Astrocyte of the spinal cord (primary cell): ENCODE results near the gene MAMDC2.

ENCODE experiments used
- DNase-seq: peaks from one replicate; pipeline ENCODE4 v3.0.0; 2011; ENCODE audit warnings: low read depth, low spot score
- H3K4me3 ChIP-seq: 2 replicates; pipeline ENCODE4 v1.5.1; 2011; ENCODE audit warnings: low read depth, mild to moderate bottlenecking, low read length, moderate library complexity
- in situ Hi-C: cut with HindIII; loops from 2 replicates; pipeline ENCODE4 v1.10.0; 2017; ENCODE audit warnings: low sequenced_read_pairs
- TF ChIP-seq, protein P1 (sequence below): IDR thresholded peaks from 2 replicates; pipeline ENCODE4 v1.5.1; 2012; ENCODE audit warnings: low read depth, mild to moderate bottlenecking, low read length, inconsistent platforms

Gene MAMDC2

DNA sequence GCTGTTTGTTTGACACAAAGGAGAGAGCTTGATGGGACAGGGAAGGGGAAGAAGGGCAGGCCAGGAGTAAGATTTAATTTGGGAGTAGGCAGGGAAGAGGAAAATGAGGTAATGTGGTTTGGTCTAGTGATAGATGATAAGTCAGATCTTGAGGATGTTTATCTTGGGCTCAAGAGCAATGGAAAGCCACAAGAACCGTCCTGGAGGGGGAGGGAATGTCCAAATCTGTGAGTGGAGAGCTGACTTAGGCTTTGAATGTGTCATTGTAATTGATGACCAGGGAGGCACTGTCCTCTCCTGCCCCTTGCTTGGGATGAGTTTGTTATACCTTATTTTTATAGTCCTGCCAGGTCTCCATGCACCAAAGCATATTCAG, 37.5 kb downstream of the MAMDC2 start:
- DNase-seq = peak; percentile 72
- no peak overlapping the region for H3K4me3 ChIP-seq
- in situ Hi-C loops = no loop called here
- TF ChIP-seq, protein P1, sequence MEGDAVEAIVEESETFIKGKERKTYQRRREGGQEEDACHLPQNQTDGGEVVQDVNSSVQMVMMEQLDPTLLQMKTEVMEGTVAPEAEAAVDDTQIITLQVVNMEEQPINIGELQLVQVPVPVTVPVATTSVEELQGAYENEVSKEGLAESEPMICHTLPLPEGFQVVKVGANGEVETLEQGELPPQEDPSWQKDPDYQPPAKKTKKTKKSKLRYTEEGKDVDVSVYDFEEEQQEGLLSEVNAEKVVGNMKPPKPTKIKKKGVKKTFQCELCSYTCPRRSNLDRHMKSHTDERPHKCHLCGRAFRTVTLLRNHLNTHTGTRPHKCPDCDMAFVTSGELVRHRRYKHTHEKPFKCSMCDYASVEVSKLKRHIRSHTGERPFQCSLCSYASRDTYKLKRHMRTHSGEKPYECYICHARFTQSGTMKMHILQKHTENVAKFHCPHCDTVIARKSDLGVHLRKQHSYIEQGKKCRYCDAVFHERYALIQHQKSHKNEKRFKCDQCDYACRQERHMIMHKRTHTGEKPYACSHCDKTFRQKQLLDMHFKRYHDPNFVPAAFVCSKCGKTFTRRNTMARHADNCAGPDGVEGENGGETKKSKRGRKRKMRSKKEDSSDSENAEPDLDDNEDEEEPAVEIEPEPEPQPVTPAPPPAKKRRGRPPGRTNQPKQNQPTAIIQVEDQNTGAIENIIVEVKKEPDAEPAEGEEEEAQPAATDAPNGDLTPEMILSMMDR = no peak

DNA sequence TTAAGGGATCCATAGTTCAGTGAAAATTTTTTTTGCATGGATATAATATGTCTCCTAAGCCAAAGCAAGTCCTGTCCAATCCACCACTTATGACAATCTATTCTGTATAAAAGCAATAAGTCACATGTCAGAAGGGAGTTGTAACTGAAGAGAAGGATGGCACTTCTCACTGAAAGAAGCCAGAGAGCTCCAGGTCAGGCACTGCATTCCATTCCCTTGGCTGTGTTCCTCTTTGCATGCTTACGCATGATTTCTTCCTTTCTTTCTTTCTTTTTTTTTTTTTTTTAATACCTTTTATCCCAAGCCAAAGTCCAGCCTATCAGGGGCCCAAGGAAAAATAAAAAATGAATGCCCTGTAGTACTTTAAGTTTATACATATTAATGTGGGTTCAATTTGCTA, 39.8 kb downstream of the MAMDC2 start:
- H3K4me3 ChIP-seq = no peak overlapping the region
- DNase-seq = no peak
- TF ChIP-seq, protein P1 = no peak
- in situ Hi-C loops = no loop called here

DNA sequence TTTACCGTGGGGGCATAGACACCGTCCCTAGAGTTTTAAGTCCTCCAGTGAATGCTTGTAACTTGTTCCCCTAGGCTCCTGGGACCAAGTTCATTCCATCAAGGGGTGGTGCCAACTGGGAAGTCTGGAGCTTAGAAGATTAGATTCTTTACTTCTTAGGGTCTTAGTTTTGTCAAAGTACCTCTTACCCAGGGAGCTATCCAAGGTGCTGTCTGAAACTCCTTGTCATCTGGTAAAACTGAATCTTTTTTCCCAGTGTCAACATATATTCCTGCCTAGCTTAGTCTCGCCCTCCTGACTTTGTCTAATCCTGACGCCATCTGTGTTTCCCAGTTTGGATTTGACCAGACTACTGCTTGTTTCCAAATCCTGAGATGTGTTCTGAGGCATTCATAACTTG, 41.6 kb downstream of the MAMDC2 start:
- in situ Hi-C loops = no loop called here
- peak; percentile 53 for DNase-seq
- TF ChIP-seq, protein P1 = no peak
- H3K4me3 ChIP-seq = no peak overlapping the region

DNA sequence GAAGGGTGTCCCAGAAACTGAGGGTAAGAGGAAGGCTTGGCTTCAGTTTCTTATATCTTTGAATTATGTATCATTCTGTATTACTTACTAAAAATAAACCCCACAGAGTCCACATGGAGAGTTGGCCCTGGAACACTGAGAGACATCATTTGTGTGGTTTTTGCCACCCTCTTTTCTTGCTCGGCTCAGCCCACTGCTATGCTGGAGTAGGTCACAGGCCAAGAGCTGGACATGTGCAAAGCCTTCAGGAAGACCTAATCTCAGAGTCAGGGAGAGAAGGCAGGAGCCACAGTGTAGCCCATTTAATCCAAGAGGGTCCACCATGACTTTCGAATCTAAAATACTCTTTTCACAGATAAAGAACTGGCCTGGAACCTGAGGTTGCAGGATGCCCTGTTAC, 47.5 kb downstream of the MAMDC2 start:
- in situ Hi-C loops = no loop called here
- no peak overlapping the region for H3K4me3 ChIP-seq
- no peak for DNase-seq
- TF ChIP-seq, protein P1 = no peak

DNA sequence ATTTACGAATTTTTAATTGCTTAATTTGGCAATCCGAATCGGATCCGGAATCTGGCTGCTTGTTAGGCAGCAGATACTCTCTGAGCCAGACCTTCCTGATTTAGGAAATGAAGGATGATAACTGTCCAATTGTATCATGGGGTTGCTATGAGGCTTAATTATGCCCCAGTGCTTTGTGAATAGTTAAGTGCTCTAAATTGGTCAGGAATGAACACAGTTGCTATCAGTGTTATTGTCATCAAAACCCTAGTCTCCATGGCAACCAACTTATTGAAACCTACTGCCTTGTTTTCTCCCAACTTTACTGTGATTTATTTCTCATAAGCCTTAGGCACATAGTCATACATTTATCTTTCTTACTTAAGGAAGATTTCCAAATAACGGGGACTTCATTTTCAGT, 47.9 kb downstream of the MAMDC2 start:
- in situ Hi-C loops = no loop called here
- DNase-seq = no peak
- TF ChIP-seq, protein P1 = no peak
- H3K4me3 ChIP-seq = no peak overlapping the region

DNA sequence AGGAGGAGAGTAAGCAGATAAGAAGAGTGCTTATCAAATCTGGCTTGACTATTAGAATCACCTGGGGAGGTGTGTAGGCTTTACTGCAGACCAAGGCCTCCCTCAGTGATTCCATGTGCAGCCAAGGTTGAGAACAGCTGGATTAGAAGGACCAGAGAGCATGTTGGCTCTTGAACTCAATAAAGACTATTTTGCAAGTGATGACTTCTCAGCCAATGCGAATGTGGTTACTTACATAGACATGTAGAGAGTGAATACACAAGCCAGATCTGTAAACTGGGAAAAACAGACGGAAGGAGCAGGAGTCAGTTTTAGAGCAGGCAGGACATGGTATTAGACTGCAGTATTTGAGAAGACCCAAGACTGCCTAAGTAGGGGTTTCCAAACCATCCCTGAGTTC, 48.5 kb downstream of the MAMDC2 start:
- TF ChIP-seq, protein P1 = no peak
- no peak overlapping the region for H3K4me3 ChIP-seq
- in situ Hi-C loops = no loop called here
- DNase-seq = no peak

DNA sequence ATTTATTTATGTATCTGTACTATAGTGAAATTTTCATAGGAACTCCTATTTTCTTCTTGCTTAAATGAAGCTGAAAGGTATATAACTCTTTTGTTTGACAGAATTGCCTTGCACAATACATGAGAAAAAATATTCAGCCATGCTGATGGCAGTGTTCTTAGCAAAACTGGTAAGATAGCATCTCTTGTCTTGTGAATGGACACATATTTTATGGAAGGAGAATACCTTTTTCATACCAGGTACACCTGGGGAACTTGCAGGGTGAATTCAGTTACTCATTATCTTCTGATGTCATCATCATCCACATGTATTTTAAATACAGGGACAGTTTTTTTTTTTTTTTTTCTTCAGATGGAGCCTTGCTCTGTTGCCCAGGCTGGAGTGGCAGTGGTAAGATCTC, 49.4 kb downstream of the MAMDC2 start:
- H3K4me3 ChIP-seq = no peak overlapping the region
- no peak for DNase-seq
- in situ Hi-C loops = no loop called here
- TF ChIP-seq, protein P1 = no peak
